ES-I3 (cell line): ENCODE measurements around the gene RAPH1.

Experiments used
- H3K36me3 ChIP-seq: 2 replicates; pipeline ENCODE4 v1.6.1; 2013; ENCODE audit warnings: mild to moderate bottlenecking, low read length, control low read depth, moderate library complexity; ENCODE audit not compliant: insufficient read depth
- H3K4me1 ChIP-seq: 2 replicates; pipeline ENCODE4 v1.6.1; 2013; ENCODE audit warnings: mild to moderate bottlenecking, control low read depth, low read length; ENCODE audit not compliant: insufficient read depth
- H3K9ac ChIP-seq: 2 replicates; pipeline ENCODE4 v1.6.1; 2013; ENCODE audit warnings: low read depth, mild to moderate bottlenecking, low read length, moderate library complexity
- H3K9me3 ChIP-seq: 2 replicates; pipeline ENCODE4 v1.6.1; 2013; ENCODE audit warnings: mild to moderate bottlenecking, low read length, moderate library complexity; ENCODE audit not compliant: control insufficient read depth, insufficient read depth

The RAPH1 gene

GRCh38 chr2:203484266-203485112 lies 50.6 kb downstream of the RAPH1 start:
- Histone ChIP-seq H3K4me1 (no peaks in the 10 kb centered on the region), H3K9me3 (no peaks in the 10 kb centered on the region), H3K36me3 (no peaks in the 10 kb centered on the region), H3K9ac (no peak overlapping the region)

- no peaks in the 10 kb centered on the region for H3K36me3 ChIP-seq
- H3K9me3 ChIP-seq = no peaks in the 10 kb centered on the region
- no peaks in the 10 kb centered on the region for H3K4me1 ChIP-seq
- no peak overlapping the region for H3K9ac ChIP-seq
Observed at GRCh38 chr2:203480623-203481022, 54.5 kb downstream of the RAPH1 start.

GRCh38 chr2:203476881-203477280 lies 58.2 kb downstream of the RAPH1 start:
- Histone ChIP-seq H3K9me3 (no peaks in the 10 kb centered on the region), H3K4me1 (no peaks in the 10 kb centered on the region), H3K9ac (no peak overlapping the region), H3K36me3 (no peaks in the 10 kb centered on the region)

- H3K9me3 ChIP-seq = no peaks in the 10 kb centered on the region
- no peak overlapping the region for H3K9ac ChIP-seq
- H3K4me1 ChIP-seq = no peaks in the 10 kb centered on the region
- no peaks in the 10 kb centered on the region for H3K36me3 ChIP-seq
Observed at GRCh38 chr2:203471323-203471722, 63.8 kb downstream of the RAPH1 start.

GRCh38 chr2:203470371-203470770 lies 64.7 kb downstream of the RAPH1 start:
- Histone ChIP-seq H3K9ac (no peak overlapping the region), H3K9me3 (no peaks in the 10 kb centered on the region), H3K4me1 (no peaks in the 10 kb centered on the region), H3K36me3 (no peaks in the 10 kb centered on the region)

GRCh38 chr2:203469546-203469945 lies 65.6 kb downstream of the RAPH1 start:
- Histone ChIP-seq H3K36me3 (no peaks in the 10 kb centered on the region), H3K9me3 (no peaks in the 10 kb centered on the region), H3K9ac (no peak overlapping the region), H3K4me1 (no peaks in the 10 kb centered on the region)

- Histone ChIP-seq H3K36me3 (no peaks in the 10 kb centered on the region), H3K9ac (no peak overlapping the region)
Observed at GRCh38 chr2:203463266-203463678, 71.8 kb downstream of the RAPH1 start.

GRCh38 chr2:203462308-203462707 lies 72.8 kb downstream of the RAPH1 start:
- Histone ChIP-seq H3K4me1 (no peaks in the 10 kb centered on the region), H3K36me3 (peaks cover 3% of the 10 kb centered on the region; the same call in 1 of the 2 replicates), H3K9ac (no peak overlapping the region), H3K9me3 (no peaks in the 10 kb centered on the region)

More at GRCh38 chr2:203463266-203463678, 71.8 kb downstream of the RAPH1 start:
- no peaks in the 10 kb centered on the region for H3K4me1 ChIP-seq
- H3K9me3 ChIP-seq = no peaks in the 10 kb centered on the region

GRCh38 chr2:203461746-203462145 lies 73.4 kb downstream of the RAPH1 start:
- Histone ChIP-seq H3K9ac (no peak overlapping the region), H3K36me3 (peaks cover 3% of the 10 kb centered on the region; the same call in 1 of the 2 replicates), H3K9me3 (no peaks in the 10 kb centered on the region), H3K4me1 (no peaks in the 10 kb centered on the region)

GRCh38 chr2:203455209-203455608 lies 79.9 kb downstream of the RAPH1 start:
- no peaks in the 10 kb centered on the region for H3K9me3 ChIP-seq
- H3K4me1 ChIP-seq = no peaks in the 10 kb centered on the region
- peaks cover 3% of the 10 kb centered on the region; the same call in 1 of the 2 replicates for H3K36me3 ChIP-seq
- no peak overlapping the region for H3K9ac ChIP-seq

- no peaks in the 10 kb centered on the region for H3K9me3 ChIP-seq
- H3K4me1 ChIP-seq = no peaks in the 10 kb centered on the region
- no peak overlapping the region for H3K9ac ChIP-seq
- H3K36me3 ChIP-seq = peaks cover 3% of the 10 kb centered on the region; the same call in 1 of the 2 replicates
Observed at GRCh38 chr2:203453858-203454451, 81.1 kb downstream of the RAPH1 start.

- Histone ChIP-seq H3K9ac (no peak overlapping the region), H3K4me1 (no peaks in the 10 kb centered on the region), H3K36me3 (no peaks in the 10 kb centered on the region), H3K9me3 (no peaks in the 10 kb centered on the region)
Observed at GRCh38 chr2:203451689-203452088, 83.4 kb downstream of the RAPH1 start.

- Histone ChIP-seq H3K4me1 (no peaks in the 10 kb centered on the region), H3K9me3 (no peaks in the 10 kb centered on the region), H3K36me3 (no peaks in the 10 kb centered on the region), H3K9ac (no peak overlapping the region)
Observed at GRCh38 chr2:203451011-203451410, 84.1 kb downstream of the RAPH1 start.

GRCh38 chr2:203450561-203450960 lies 84.5 kb downstream of the RAPH1 start:
- Histone ChIP-seq H3K4me1 (no peaks in the 10 kb centered on the region), H3K9ac (no peak overlapping the region), H3K36me3 (no peaks in the 10 kb centered on the region), H3K9me3 (no peaks in the 10 kb centered on the region)

- no peaks in the 10 kb centered on the region for H3K9me3 ChIP-seq
- no peaks in the 10 kb centered on the region for H3K4me1 ChIP-seq
- H3K9ac ChIP-seq = no peak overlapping the region
- H3K36me3 ChIP-seq = no peaks in the 10 kb centered on the region
Observed at GRCh38 chr2:203446780-203447179, 88.3 kb downstream of the RAPH1 start.
